Upper lobe of right lung (tissue), 1 donor: Measurements from ENCODE around the gene TMEM134. TPM values are rescaled to one million over a fixed set of nuclear protein-coding genes. Genes with fewer than 3 reads are reported as not detected.
"Not testable (repeated sequence)": the region's sequence is repeated elsewhere in the genome, so short reads cannot be mapped to it uniquely, and the experiment has no call there.

ENCODE experiments used
- ATAC-seq: fragments of 200-7000 bp; cut with Tn5 transposase; one replicate; pipeline ENCODE4 v1.9.1; 2020; ENCODE audit warnings: mild to moderate bottlenecking, moderate library complexity
- DNase-seq: peaks from one replicate; pipeline ENCODE4 v3.0.0-alpha.2; 2020
- H3K27ac ChIP-seq: fragments of 200-600 bp; one replicate; pipeline ENCODE4 v1.8.0; 2022
- H3K27me3 ChIP-seq: fragments of 200-600 bp; one replicate; pipeline ENCODE4 v1.8.0; 2022; ENCODE audit warnings: mild to moderate bottlenecking
- H3K36me3 ChIP-seq: fragments of 200-600 bp; one replicate; pipeline ENCODE4 v1.8.0; 2022
- H3K4me1 ChIP-seq: fragments of 200-600 bp; one replicate; pipeline ENCODE4 v1.8.0; 2022
- H3K4me3 ChIP-seq: fragments of 200-600 bp; one replicate; pipeline ENCODE4 v1.8.0; 2022; ENCODE audit warnings: mild to moderate bottlenecking
- H3K9me3 ChIP-seq: fragments of 200-600 bp; one replicate; pipeline ENCODE4 v1.8.0; 2022
- CTCF ChIP-seq: fragments of 200-600 bp; IDR thresholded peaks from one replicate; pipeline ENCODE4 v1.8.0; 2022; ENCODE audit warnings: antibody characterized with exemption
- intact Hi-C: fragments of 100-400 bp; cut with DNase I; formaldehyde crosslinking; loops from one replicate; pipeline ENCODE4 v1.11.0; 2022
- total RNA-seq: library from RNA; stranded (reverse); fragmentation: NEBNext Ultra II Directional; extraction: Animal tissue kit (Norgen Biotek cat#: 25700); gene quantifications from one replicate; pipeline ENCODE4 v1.2.1, GENCODE V29; 2021
- donor health status: DM: no; HTN: yes; CAD: no; lungs with severe emphysema.

The TMEM134 gene
- total RNA-seq, 1 donor from 2014 or later: 46.9 TPM

GRCh38 chr11:67482827-67483798 lies 14.1 kb upstream of the TMEM134 start, which contains the start of gene AIP:
AIP (plus strand) TSS chr11:67483026; CDS start chr11:67483159, 133 bp downstream.
- peaks cover 17% of the 10 kb centered on the region for H3K36me3 ChIP-seq
- intact Hi-C loops: no loop called here
- H3K4me3 ChIP-seq: peak within 1 kb of the TSS; percentile 62
- H3K9me3 ChIP-seq: no peaks in the 10 kb centered on the region
- ATAC-seq: peak; percentile 98
- H3K4me1 ChIP-seq: peaks cover 36% of the 10 kb centered on the region
- peak within 1 kb of the TSS; percentile 88 for H3K27ac ChIP-seq
- H3K27me3 ChIP-seq: no peaks in the 10 kb centered on the region
- peak; percentile 33 for TF ChIP-seq CTCF
- DNase-seq: peak; percentile 97

GRCh38 chr11:67482275-67482826 lies 13.3 kb upstream of the TMEM134 start:
- DNase-seq: no peak
- Histone ChIP-seq H3K4me3 (peak overlapping the region; percentile 62), H3K9me3 (no peaks in the 10 kb centered on the region), H3K27ac (peak overlapping the region; percentile 88), H3K4me1 (peaks cover 36% of the 10 kb centered on the region), H3K27me3 (no peaks in the 10 kb centered on the region), H3K36me3 (peaks cover 9% of the 10 kb centered on the region)
- peak; percentile 3 for ATAC-seq
- TF ChIP-seq CTCF: no peak
- intact Hi-C loops: no loop called here

- not testable (repeated sequence) for DNase-seq
These were observed 8.4 kb upstream of the TMEM134 start for GRCh38 chr11:67477344-67478050.

GRCh38 chr11:67476692-67477091 lies 7.6 kb upstream of the TMEM134 start:
- not testable (repeated sequence) for H3K4me1 ChIP-seq, ATAC-seq

More at GRCh38 chr11:67477344-67478050, 8.4 kb upstream of the TMEM134 start:
- H3K36me3 ChIP-seq, intact Hi-C loops, H3K27me3 ChIP-seq, H3K4me3 ChIP-seq, ATAC-seq, H3K27ac ChIP-seq, H3K4me1 ChIP-seq, H3K9me3 ChIP-seq: not testable (repeated sequence)

GRCh38 chr11:67472882-67473281 lies 3.8 kb upstream of the TMEM134 start:
- H3K27ac ChIP-seq: no peak overlapping the region
- no peak for ATAC-seq

More at GRCh38 chr11:67476692-67477091, 7.6 kb upstream of the TMEM134 start:
- DNase-seq, intact Hi-C loops, H3K9me3 ChIP-seq, H3K27me3 ChIP-seq, H3K36me3 ChIP-seq, H3K4me3 ChIP-seq, H3K27ac ChIP-seq: not testable (repeated sequence)

More at GRCh38 chr11:67472882-67473281, 3.8 kb upstream of the TMEM134 start:
- Histone ChIP-seq H3K27me3 (no peaks in the 10 kb centered on the region), H3K36me3 (no peaks in the 10 kb centered on the region), H3K4me3 (no peak overlapping the region), H3K4me1 (peaks cover 8% of the 10 kb centered on the region), H3K9me3 (no peaks in the 10 kb centered on the region)
- TF ChIP-seq CTCF: no peak
- intact Hi-C loops: no loop called here
- DNase-seq: no peak
